ENCODE measurements around the gene PACSIN3. TPM values are rescaled to one million over a fixed set of nuclear protein-coding genes. Genes with fewer than 3 reads are reported as not detected.

PACSIN3 gene
- 19.8 and 20.0 TPM in 2 replicates for total RNA-seq
- polyA plus RNA-seq, result 7.0 and 10.8 TPM in 2 replicates
- 14.2 and 18.4 TPM in 2 replicates for polyA plus RNA-seq (2012)
- polyA minus RNA-seq (ENCODE audit: low replicate concordance), result 6.6 and 16.7 TPM in 2 replicates

DNA sequence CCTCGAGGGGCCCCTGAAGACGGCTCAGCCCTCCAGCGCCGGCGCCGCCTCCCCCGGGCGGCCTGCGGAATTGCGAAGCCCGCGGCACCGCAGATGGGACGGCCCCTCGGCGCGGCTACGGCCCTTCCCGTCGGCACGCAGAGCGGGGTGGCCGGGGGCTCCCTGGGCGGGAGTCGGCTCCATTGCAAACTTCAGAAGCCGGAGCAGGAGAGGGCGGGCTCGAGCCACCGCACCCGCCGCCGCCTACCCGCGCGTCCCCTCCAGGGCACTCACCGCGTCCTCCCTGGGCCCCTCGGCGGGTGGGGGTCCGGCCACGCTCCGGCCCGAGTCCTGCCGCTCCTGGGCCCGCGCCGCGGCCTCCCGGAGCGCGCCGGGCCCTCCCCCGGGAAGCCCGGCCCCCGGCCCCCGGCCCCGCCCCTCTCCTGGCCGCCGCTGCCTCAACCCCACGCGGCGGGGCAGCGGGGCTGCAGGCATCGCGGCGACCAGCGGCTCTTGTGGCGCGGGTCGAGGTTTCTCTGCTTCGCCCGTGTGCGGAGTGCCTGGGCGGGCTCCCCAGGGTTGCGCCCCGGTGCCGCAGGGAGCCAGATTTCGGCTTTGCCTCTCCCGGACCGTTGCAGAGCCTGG lies at the start of gene PACSIN3:
Gene PACSIN3 (minus strand): TSS at position 359 of the 624 bp plus-strand sequence. CDS start 3,707 bp downstream, outside the sequence.
- no peaks in the 10 kb centered on the region for H3K9me3 ChIP-seq (ENCODE audit: control insufficient read depth, insufficient read depth, low read depth, low read length)
- peak; percentile 28 to 42 for DNase-seq (ENCODE audit: low read depth in 2 of 2)
- H3K27ac ChIP-seq (ENCODE audit: insufficient read depth, low read length), result peak within 1 kb of the TSS; percentile 50
- H3K36me3 ChIP-seq (ENCODE audit: control insufficient read depth, insufficient read depth, low read length), result no peaks in the 10 kb centered on the region
- peak within 1 kb of the TSS; percentile 60 for H3K9ac ChIP-seq (ENCODE audit: insufficient read depth, low read length)
- H3K79me2 ChIP-seq (ENCODE audit: control insufficient read depth, insufficient read depth, low read length), result no peaks in the 10 kb centered on the region
- no peaks in the 10 kb centered on the region for H4K20me1 ChIP-seq (ENCODE audit: control insufficient read depth, extremely low read depth, insufficient read depth, low read length)
- TF ChIP-seq, protein P1, sequence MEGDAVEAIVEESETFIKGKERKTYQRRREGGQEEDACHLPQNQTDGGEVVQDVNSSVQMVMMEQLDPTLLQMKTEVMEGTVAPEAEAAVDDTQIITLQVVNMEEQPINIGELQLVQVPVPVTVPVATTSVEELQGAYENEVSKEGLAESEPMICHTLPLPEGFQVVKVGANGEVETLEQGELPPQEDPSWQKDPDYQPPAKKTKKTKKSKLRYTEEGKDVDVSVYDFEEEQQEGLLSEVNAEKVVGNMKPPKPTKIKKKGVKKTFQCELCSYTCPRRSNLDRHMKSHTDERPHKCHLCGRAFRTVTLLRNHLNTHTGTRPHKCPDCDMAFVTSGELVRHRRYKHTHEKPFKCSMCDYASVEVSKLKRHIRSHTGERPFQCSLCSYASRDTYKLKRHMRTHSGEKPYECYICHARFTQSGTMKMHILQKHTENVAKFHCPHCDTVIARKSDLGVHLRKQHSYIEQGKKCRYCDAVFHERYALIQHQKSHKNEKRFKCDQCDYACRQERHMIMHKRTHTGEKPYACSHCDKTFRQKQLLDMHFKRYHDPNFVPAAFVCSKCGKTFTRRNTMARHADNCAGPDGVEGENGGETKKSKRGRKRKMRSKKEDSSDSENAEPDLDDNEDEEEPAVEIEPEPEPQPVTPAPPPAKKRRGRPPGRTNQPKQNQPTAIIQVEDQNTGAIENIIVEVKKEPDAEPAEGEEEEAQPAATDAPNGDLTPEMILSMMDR (conservative IDR thresholded peaks at IDR 0.05 in 1 of 2, IDR thresholded peaks at IDR 0.05 in 1 of 2; ENCODE audit: low read depth in 1 of 2, low read length in 2 of 2), result no peak
- no peak for TF ChIP-seq EZH2 (IDR thresholded peaks at IDR 0.05; ENCODE audit: low read length, missing control alignments)
- H3K4me3 ChIP-seq (replicated peaks in 1 of 4; ENCODE audit: control extremely low read depth in 1 of 4, insufficient read depth in 1 of 4, low read depth in 3 of 4, low read length in 4 of 4), result peak within 1 kb of the TSS; percentile 50 to 71 (median 61)
- H3K27me3 ChIP-seq (ENCODE audit: control insufficient read depth, insufficient read depth, low read length), result peaks cover 2% of the 10 kb centered on the region
- H3K4me1 ChIP-seq (ENCODE audit: control insufficient read depth, extremely low read depth, insufficient read depth, low read length), result peaks cover 19% of the 10 kb centered on the region
- H2AFZ ChIP-seq (ENCODE audit: low read length), result peak within 1 kb of the TSS; percentile 53
- peak within 1 kb of the TSS; percentile 87 for H3K4me2 ChIP-seq (ENCODE audit: extremely low read depth, insufficient read depth, low read length)

DNA sequence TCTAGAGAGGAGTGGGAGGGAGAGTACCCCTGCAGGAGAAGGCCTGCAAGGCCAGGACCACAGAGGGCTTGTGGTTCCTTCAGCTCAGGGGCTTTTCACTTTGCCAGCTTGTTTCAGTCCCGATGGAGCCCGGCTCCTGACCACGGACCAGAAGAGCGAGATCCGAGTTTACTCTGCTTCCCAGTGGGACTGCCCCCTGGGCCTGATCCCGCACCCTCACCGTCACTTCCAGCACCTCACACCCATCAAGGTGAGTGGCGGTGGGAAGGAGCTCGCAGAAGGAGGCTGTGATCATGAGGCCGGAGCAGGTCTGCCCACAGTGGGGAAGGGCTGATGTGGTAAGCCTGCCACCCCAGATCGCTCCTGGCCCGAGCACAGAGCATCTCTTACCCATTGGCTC lies 48.9 kb upstream of the PACSIN3 start:
- no peak overlapping the region for H3K9ac ChIP-seq (ENCODE audit: insufficient read depth, low read length)
- H3K9me3 ChIP-seq (ENCODE audit: control insufficient read depth, insufficient read depth, low read depth, low read length), result no peaks in the 10 kb centered on the region
- peaks cover 9% of the 10 kb centered on the region for H3K4me1 ChIP-seq (ENCODE audit: control insufficient read depth, extremely low read depth, insufficient read depth, low read length)
- H3K4me3 ChIP-seq (replicated peaks in 1 of 4; ENCODE audit: control extremely low read depth in 1 of 4, insufficient read depth in 1 of 4, low read depth in 3 of 4, low read length in 4 of 4), result no peak overlapping the region
- peaks cover 23% of the 10 kb centered on the region for H3K36me3 ChIP-seq (ENCODE audit: control insufficient read depth, insufficient read depth, low read length)
- DNase-seq (ENCODE audit: low read depth in 2 of 2), result no peak
- H3K79me2 ChIP-seq (ENCODE audit: control insufficient read depth, insufficient read depth, low read length), result no peaks in the 10 kb centered on the region
- no peaks in the 10 kb centered on the region for H4K20me1 ChIP-seq (ENCODE audit: control insufficient read depth, extremely low read depth, insufficient read depth, low read length)
- TF ChIP-seq EZH2 (IDR thresholded peaks at IDR 0.05; ENCODE audit: low read length, missing control alignments), result no peak
- TF ChIP-seq, protein P1 (conservative IDR thresholded peaks at IDR 0.05 in 1 of 2, IDR thresholded peaks at IDR 0.05 in 1 of 2; ENCODE audit: low read depth in 1 of 2, low read length in 2 of 2), result no peak
- no peaks in the 10 kb centered on the region for H3K27me3 ChIP-seq (ENCODE audit: control insufficient read depth, insufficient read depth, low read length)
- H3K27ac ChIP-seq (ENCODE audit: insufficient read depth, low read length), result peak overlapping the region; percentile 36
- H3K4me2 ChIP-seq (ENCODE audit: extremely low read depth, insufficient read depth, low read length), result peak overlapping the region; percentile 3
- H2AFZ ChIP-seq (ENCODE audit: low read length), result no peak overlapping the region

DNA sequence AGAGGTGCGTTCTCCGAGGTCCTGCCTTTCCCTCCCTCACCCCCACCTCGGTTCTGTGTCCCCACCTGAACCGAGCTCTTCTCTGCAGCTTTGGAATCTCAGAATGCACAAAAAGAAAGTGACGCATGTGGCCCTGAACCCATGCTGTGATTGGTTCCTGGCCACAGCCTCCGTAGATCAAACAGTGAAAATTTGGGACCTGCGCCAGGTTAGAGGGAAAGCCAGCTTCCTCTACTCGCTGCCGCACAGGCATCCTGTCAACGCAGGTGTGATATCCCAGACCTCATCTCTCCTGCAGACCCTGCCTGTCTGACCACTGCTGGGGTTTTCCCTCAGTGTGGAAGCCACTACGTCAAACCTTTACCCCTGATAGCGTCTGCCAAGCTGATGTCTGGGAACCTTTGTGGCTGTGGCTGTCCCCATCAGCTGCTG lies 48.5 kb upstream of the PACSIN3 start:
- Histone ChIP-seq H2AFZ (ENCODE audit: low read length) (peak overlapping the region; percentile 66), H3K36me3 (ENCODE audit: control insufficient read depth, insufficient read depth, low read length) (peaks cover 18% of the 10 kb centered on the region), H3K79me2 (ENCODE audit: control insufficient read depth, insufficient read depth, low read length) (no peaks in the 10 kb centered on the region), H3K9me3 (ENCODE audit: control insufficient read depth, insufficient read depth, low read depth, low read length) (no peaks in the 10 kb centered on the region), H3K4me1 (ENCODE audit: control insufficient read depth, extremely low read depth, insufficient read depth, low read length) (peaks cover 9% of the 10 kb centered on the region), H3K4me3 (replicated peaks in 1 of 4; ENCODE audit: control extremely low read depth in 1 of 4, insufficient read depth in 1 of 4, low read depth in 3 of 4, low read length in 4 of 4) (no peak overlapping the region), H4K20me1 (ENCODE audit: control insufficient read depth, extremely low read depth, insufficient read depth, low read length) (no peaks in the 10 kb centered on the region), H3K27ac (ENCODE audit: insufficient read depth, low read length) (peak overlapping the region; percentile 36), H3K9ac (ENCODE audit: insufficient read depth, low read length) (no peak overlapping the region), H3K4me2 (ENCODE audit: extremely low read depth, insufficient read depth, low read length) (peak overlapping the region; percentile 3), H3K27me3 (ENCODE audit: control insufficient read depth, insufficient read depth, low read length) (no peaks in the 10 kb centered on the region)
- peak in 1 of 2 donors; percentile 34 for DNase-seq (ENCODE audit: low read depth in 2 of 2)
- TF ChIP-seq, protein P1 (conservative IDR thresholded peaks at IDR 0.05 in 1 of 2, IDR thresholded peaks at IDR 0.05 in 1 of 2; ENCODE audit: low read depth in 1 of 2, low read length in 2 of 2), result no peak
- no peak for TF ChIP-seq EZH2 (IDR thresholded peaks at IDR 0.05; ENCODE audit: low read length, missing control alignments)
